Measurements from ENCODE around the gene ACSL6. TPM values are rescaled to one million over a fixed set of nuclear protein-coding genes. Genes with fewer than 3 reads are reported as not detected.

ACSL6 gene
- not detected for polyA plus RNA-seq (2013, experiment 1 of 2; ENCODE audit: insufficient read length)
- polyA plus RNA-seq (2013, experiment 2 of 2; ENCODE audit: insufficient read length) = 0.02 TPM

GRCh38 chr5:132011622-132012343 is at the start of gene ACSL6:
ACSL6 (minus strand) TSS chr5:132011658; CDS start chr5:132011553, 105 bp downstream.
- no peak for DNase-seq

- no peak for DNase-seq
Observed at GRCh38 chr5:132060501-132061161, 49.2 kb upstream of the ACSL6 start, which contains the start of gene IL3. IL3 (plus strand) TSS chr5:132060655; CDS start chr5:132060707, 52 bp downstream.

- DNase-seq = no peak
Observed at GRCh38 chr5:132059696-132060500, 48.4 kb upstream of the ACSL6 start.

- DNase-seq = no peak
Observed at GRCh38 chr5:132059043-132059695, 47.7 kb upstream of the ACSL6 start.

- DNase-seq = no peak
Observed at GRCh38 chr5:132058646-132059042, 47.2 kb upstream of the ACSL6 start.

- DNase-seq = no peak
Observed at GRCh38 chr5:132057498-132058255, 46.2 kb upstream of the ACSL6 start.

- no peak for DNase-seq
Observed at GRCh38 chr5:132056610-132057497, 45.4 kb upstream of the ACSL6 start.

- no peak for DNase-seq
Observed at GRCh38 chr5:132055808-132056609, 44.6 kb upstream of the ACSL6 start.

- no peak for DNase-seq
Observed at GRCh38 chr5:132055441-132055807, 44.0 kb upstream of the ACSL6 start.

GRCh38 chr5:132054697-132055440 is 43.4 kb upstream of the ACSL6 start:
- DNase-seq = no peak

- DNase-seq = no peak
Observed at GRCh38 chr5:132054031-132054696, 42.7 kb upstream of the ACSL6 start.

GRCh38 chr5:132053483-132053882 is 42.0 kb upstream of the ACSL6 start:
- DNase-seq = no peak

- DNase-seq = no peak
Observed at GRCh38 chr5:132052520-132052919, 41.1 kb upstream of the ACSL6 start.

GRCh38 chr5:132050661-132051552 is 39.4 kb upstream of the ACSL6 start:
- DNase-seq = no peak

GRCh38 chr5:132050136-132050535 is 38.7 kb upstream of the ACSL6 start:
- no peak for DNase-seq

- DNase-seq = no peak
Observed at GRCh38 chr5:132049559-132049958, 38.1 kb upstream of the ACSL6 start.

GRCh38 chr5:132049093-132049492 is 37.6 kb upstream of the ACSL6 start:
- DNase-seq = no peak
